ENCODE data around the gene PIK3R5.

DNA sequence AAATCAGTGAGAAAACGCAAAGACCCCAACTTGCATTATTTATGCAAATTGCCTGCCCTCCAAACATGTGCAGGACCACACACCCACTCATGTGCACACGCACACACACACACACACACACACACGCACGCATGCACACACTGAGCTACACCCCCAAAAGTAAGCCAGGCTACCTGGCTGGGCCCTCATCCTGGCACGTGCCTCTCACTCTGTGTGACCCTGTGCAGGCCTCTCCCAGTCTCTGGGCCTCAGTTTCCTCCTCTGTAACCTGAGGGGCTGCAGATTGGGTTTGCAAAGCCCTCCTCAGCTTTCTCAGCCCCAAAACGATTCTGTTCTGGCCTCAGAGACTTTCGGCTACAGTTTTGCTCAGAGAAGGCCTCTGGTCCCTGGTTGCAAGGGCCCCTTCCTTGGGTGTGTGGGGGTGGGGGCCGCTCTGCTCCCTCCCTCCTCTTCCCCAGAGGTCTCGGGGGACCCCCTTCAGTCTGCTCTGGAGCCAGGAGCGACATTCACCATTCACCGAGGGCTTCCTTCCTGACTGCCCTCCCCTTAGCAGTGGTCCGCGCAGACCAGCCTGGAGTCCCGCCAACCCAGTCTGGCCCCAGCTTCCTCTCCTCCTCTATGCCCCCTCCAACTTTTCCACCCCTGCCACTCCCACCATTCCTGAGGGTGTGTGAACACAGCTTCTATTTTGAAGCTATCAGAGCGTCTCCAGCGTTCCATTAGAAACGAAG lies 92.6 kb downstream of the PIK3R5 start:
- TF ChIP-seq, protein P1, sequence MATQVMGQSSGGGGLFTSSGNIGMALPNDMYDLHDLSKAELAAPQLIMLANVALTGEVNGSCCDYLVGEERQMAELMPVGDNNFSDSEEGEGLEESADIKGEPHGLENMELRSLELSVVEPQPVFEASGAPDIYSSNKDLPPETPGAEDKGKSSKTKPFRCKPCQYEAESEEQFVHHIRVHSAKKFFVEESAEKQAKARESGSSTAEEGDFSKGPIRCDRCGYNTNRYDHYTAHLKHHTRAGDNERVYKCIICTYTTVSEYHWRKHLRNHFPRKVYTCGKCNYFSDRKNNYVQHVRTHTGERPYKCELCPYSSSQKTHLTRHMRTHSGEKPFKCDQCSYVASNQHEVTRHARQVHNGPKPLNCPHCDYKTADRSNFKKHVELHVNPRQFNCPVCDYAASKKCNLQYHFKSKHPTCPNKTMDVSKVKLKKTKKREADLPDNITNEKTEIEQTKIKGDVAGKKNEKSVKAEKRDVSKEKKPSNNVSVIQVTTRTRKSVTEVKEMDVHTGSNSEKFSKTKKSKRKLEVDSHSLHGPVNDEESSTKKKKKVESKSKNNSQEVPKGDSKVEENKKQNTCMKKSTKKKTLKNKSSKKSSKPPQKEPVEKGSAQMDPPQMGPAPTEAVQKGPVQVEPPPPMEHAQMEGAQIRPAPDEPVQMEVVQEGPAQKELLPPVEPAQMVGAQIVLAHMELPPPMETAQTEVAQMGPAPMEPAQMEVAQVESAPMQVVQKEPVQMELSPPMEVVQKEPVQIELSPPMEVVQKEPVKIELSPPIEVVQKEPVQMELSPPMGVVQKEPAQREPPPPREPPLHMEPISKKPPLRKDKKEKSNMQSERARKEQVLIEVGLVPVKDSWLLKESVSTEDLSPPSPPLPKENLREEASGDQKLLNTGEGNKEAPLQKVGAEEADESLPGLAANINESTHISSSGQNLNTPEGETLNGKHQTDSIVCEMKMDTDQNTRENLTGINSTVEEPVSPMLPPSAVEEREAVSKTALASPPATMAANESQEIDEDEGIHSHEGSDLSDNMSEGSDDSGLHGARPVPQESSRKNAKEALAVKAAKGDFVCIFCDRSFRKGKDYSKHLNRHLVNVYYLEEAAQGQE (IDR thresholded peaks at IDR 0.05; ENCODE audit: low read depth): no peak
- TF ChIP-seq, protein P2, sequence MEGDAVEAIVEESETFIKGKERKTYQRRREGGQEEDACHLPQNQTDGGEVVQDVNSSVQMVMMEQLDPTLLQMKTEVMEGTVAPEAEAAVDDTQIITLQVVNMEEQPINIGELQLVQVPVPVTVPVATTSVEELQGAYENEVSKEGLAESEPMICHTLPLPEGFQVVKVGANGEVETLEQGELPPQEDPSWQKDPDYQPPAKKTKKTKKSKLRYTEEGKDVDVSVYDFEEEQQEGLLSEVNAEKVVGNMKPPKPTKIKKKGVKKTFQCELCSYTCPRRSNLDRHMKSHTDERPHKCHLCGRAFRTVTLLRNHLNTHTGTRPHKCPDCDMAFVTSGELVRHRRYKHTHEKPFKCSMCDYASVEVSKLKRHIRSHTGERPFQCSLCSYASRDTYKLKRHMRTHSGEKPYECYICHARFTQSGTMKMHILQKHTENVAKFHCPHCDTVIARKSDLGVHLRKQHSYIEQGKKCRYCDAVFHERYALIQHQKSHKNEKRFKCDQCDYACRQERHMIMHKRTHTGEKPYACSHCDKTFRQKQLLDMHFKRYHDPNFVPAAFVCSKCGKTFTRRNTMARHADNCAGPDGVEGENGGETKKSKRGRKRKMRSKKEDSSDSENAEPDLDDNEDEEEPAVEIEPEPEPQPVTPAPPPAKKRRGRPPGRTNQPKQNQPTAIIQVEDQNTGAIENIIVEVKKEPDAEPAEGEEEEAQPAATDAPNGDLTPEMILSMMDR (IDR thresholded peaks at IDR 0.05 in 2 of 3, conservative IDR thresholded peaks at IDR 0.05 in 1 of 3; ENCODE audit: borderline replicate concordance in 1 of 3, insufficient read depth in 1 of 3, low read depth in 2 of 3, low read length in 2 of 3): no peak
- TF ChIP-seq POLR2AphosphoS5 (IDR thresholded peaks at IDR 0.05; ENCODE audit: low read depth, low read length): no peak
- TF ChIP-seq POLR2A (IDR thresholded peaks at IDR 0.05; ENCODE audit: borderline replicate concordance, extremely low read depth, insufficient read depth, insufficient read length): no peak
- no peak for TF ChIP-seq SP1 (IDR thresholded peaks at IDR 0.05; ENCODE audit: low read depth)
- no peak for TF ChIP-seq CEBPB (IDR thresholded peaks at IDR 0.05; ENCODE audit: low read depth)
- no peak for TF ChIP-seq ZFX (IDR thresholded peaks at IDR 0.05)
- TF ChIP-seq ZNF274 (IDR thresholded peaks at IDR 0.05; ENCODE audit: low read depth, low read length): no peak

Measured in HCT116 (cell line).